ENCODE measurements around the gene CERCAM. TPM values are rescaled to one million over a fixed set of nuclear protein-coding genes. Genes with fewer than 3 reads are reported as not detected.

CERCAM gene
- total and polyA plus RNA-seq, 4 donors = 27.5 to 74.1 (median 40.5) TPM

- no peak overlapping the region for H3K4me3 ChIP-seq (ENCODE audit: low read depth, low read length)
Observed at GRCh38 chr9:128383791-128384190, 36.9 kb upstream of the CERCAM start.

GRCh38 chr9:128384801-128385495 is 35.7 kb upstream of the CERCAM start:
- H3K36me3 ChIP-seq (ENCODE audit: control insufficient read depth, insufficient read depth, low read length) = peaks cover 57% of the 10 kb centered on the region

More at GRCh38 chr9:128383791-128384190, 36.9 kb upstream of the CERCAM start:
- DNase-seq (ENCODE audit: low read depth in 4 of 6, low spot score in 6 of 6) = peak in 2 of 6 donors; percentile 36 to 55
- Histone ChIP-seq H3K4me1 (ENCODE audit: control insufficient read depth, insufficient read depth, low read length) (peaks cover 73% of the 10 kb centered on the region), H3K9me3 (ENCODE audit: control insufficient read depth, insufficient read depth, low read length) (no peaks in the 10 kb centered on the region), H3K27ac (ENCODE audit: low read depth, low read length) (peak overlapping the region; percentile 87), H3K36me3 (ENCODE audit: control insufficient read depth, insufficient read depth, low read length) (peaks cover 54% of the 10 kb centered on the region), H3K27me3 (ENCODE audit: control insufficient read depth, insufficient read depth, low read length) (no peaks in the 10 kb centered on the region)
- 30% methylated on average over 7 of the region's 8 CpGs for WGBS (ENCODE audit: insufficient coverage)

GRCh38 chr9:128385496-128386460 is 34.9 kb upstream of the CERCAM start:
- Histone ChIP-seq H3K36me3 (ENCODE audit: control insufficient read depth, insufficient read depth, low read length) (peaks cover 58% of the 10 kb centered on the region), H3K9me3 (ENCODE audit: control insufficient read depth, insufficient read depth, low read length) (no peaks in the 10 kb centered on the region), H3K4me1 (ENCODE audit: control insufficient read depth, insufficient read depth, low read length) (peaks cover 90% of the 10 kb centered on the region), H3K4me3 (ENCODE audit: low read depth, low read length) (no peak overlapping the region), H3K27me3 (ENCODE audit: control insufficient read depth, insufficient read depth, low read length) (peaks cover 3% of the 10 kb centered on the region), H3K27ac (ENCODE audit: low read depth, low read length) (peak overlapping the region; percentile 70)
- WGBS (ENCODE audit: insufficient coverage) = 22% methylated on average over 12 of the region's 18 CpGs
- DNase-seq (ENCODE audit: low read depth in 4 of 6, low spot score in 6 of 6) = peak in 2 of 6 donors; percentile 88

More at GRCh38 chr9:128384801-128385495, 35.7 kb upstream of the CERCAM start:
- DNase-seq (ENCODE audit: low read depth in 4 of 6, low spot score in 6 of 6) = no peak
- H3K27ac ChIP-seq (ENCODE audit: low read depth, low read length) = peak overlapping the region; percentile 70
- H3K27me3 ChIP-seq (ENCODE audit: control insufficient read depth, insufficient read depth, low read length) = no peaks in the 10 kb centered on the region
- H3K9me3 ChIP-seq (ENCODE audit: control insufficient read depth, insufficient read depth, low read length) = no peaks in the 10 kb centered on the region
- H3K4me1 ChIP-seq (ENCODE audit: control insufficient read depth, insufficient read depth, low read length) = peaks cover 82% of the 10 kb centered on the region
- 72% methylated on average over 4 of the region's 7 CpGs for WGBS (ENCODE audit: insufficient coverage)
- H3K4me3 ChIP-seq (ENCODE audit: low read depth, low read length) = no peak overlapping the region

GRCh38 chr9:128388150-128388549 is 32.5 kb upstream of the CERCAM start:
- Histone ChIP-seq H3K36me3 (ENCODE audit: control insufficient read depth, insufficient read depth, low read length) (peaks cover 56% of the 10 kb centered on the region), H3K4me1 (ENCODE audit: control insufficient read depth, insufficient read depth, low read length) (peaks cover 91% of the 10 kb centered on the region), H3K27ac (ENCODE audit: low read depth, low read length) (no peak overlapping the region), H3K9me3 (ENCODE audit: control insufficient read depth, insufficient read depth, low read length) (no peaks in the 10 kb centered on the region), H3K4me3 (ENCODE audit: low read depth, low read length) (no peak overlapping the region), H3K27me3 (ENCODE audit: control insufficient read depth, insufficient read depth, low read length) (peaks cover 9% of the 10 kb centered on the region)
- DNase-seq (ENCODE audit: low read depth in 4 of 6, low spot score in 6 of 6) = no peak
- 73% methylated on average over 7 of the region's 10 CpGs for WGBS (ENCODE audit: insufficient coverage)

- H3K9me3 ChIP-seq (ENCODE audit: control insufficient read depth, insufficient read depth, low read length) = no peaks in the 10 kb centered on the region
- peaks cover 91% of the 10 kb centered on the region for H3K4me1 ChIP-seq (ENCODE audit: control insufficient read depth, insufficient read depth, low read length)
- H3K27ac ChIP-seq (ENCODE audit: low read depth, low read length) = peak overlapping the region; percentile 40
- peak in 1 of 6 donors; percentile 46 for DNase-seq (ENCODE audit: low read depth in 4 of 6, low spot score in 6 of 6)
- 68% methylated on average over 9 of the region's 13 CpGs for WGBS (ENCODE audit: insufficient coverage)
- H3K36me3 ChIP-seq (ENCODE audit: control insufficient read depth, insufficient read depth, low read length) = peaks cover 53% of the 10 kb centered on the region
- no peak overlapping the region for H3K4me3 ChIP-seq (ENCODE audit: low read depth, low read length)
- H3K27me3 ChIP-seq (ENCODE audit: control insufficient read depth, insufficient read depth, low read length) = peaks cover 16% of the 10 kb centered on the region
Observed at GRCh38 chr9:128389395-128390149, 31.1 kb upstream of the CERCAM start.

GRCh38 chr9:128390150-128390812 is 30.4 kb upstream of the CERCAM start:
- H3K9me3 ChIP-seq (ENCODE audit: control insufficient read depth, insufficient read depth, low read length) = no peaks in the 10 kb centered on the region
- peak overlapping the region; percentile 40 for H3K27ac ChIP-seq (ENCODE audit: low read depth, low read length)
- peaks cover 50% of the 10 kb centered on the region for H3K36me3 ChIP-seq (ENCODE audit: control insufficient read depth, insufficient read depth, low read length)
- no peak for DNase-seq (ENCODE audit: low read depth in 4 of 6, low spot score in 6 of 6)
- H3K4me3 ChIP-seq (ENCODE audit: low read depth, low read length) = no peak overlapping the region
- WGBS (ENCODE audit: insufficient coverage) = 61% methylated on average over 5 of the region's 11 CpGs
- H3K27me3 ChIP-seq (ENCODE audit: control insufficient read depth, insufficient read depth, low read length) = peaks cover 16% of the 10 kb centered on the region
- peaks cover 91% of the 10 kb centered on the region for H3K4me1 ChIP-seq (ENCODE audit: control insufficient read depth, insufficient read depth, low read length)

- H3K27ac ChIP-seq (ENCODE audit: low read depth, low read length) = peak overlapping the region; percentile 57
- peaks cover 16% of the 10 kb centered on the region for H3K27me3 ChIP-seq (ENCODE audit: control insufficient read depth, insufficient read depth, low read length)
- peaks cover 50% of the 10 kb centered on the region for H3K36me3 ChIP-seq (ENCODE audit: control insufficient read depth, insufficient read depth, low read length)
- H3K4me3 ChIP-seq (ENCODE audit: low read depth, low read length) = peak overlapping the region; percentile 64
- peaks cover 83% of the 10 kb centered on the region for H3K4me1 ChIP-seq (ENCODE audit: control insufficient read depth, insufficient read depth, low read length)
- no peak for DNase-seq (ENCODE audit: low read depth in 4 of 6, low spot score in 6 of 6)
- no peaks in the 10 kb centered on the region for H3K9me3 ChIP-seq (ENCODE audit: control insufficient read depth, insufficient read depth, low read length)
- WGBS (ENCODE audit: insufficient coverage) = 61% methylated on average over 5 of the region's 8 CpGs
Observed at GRCh38 chr9:128390813-128391711, 29.6 kb upstream of the CERCAM start.

GRCh38 chr9:128391956-128392301 is 28.7 kb upstream of the CERCAM start:
- WGBS (ENCODE audit: insufficient coverage) = 8% methylated on average over 21 of the region's 21 CpGs
- H3K4me3 ChIP-seq (ENCODE audit: low read depth, low read length) = peak overlapping the region; percentile 64

More at GRCh38 chr9:128391956-128392301, 28.7 kb upstream of the CERCAM start:
- H3K27me3 ChIP-seq (ENCODE audit: control insufficient read depth, insufficient read depth, low read length) = peaks cover 16% of the 10 kb centered on the region
- H3K9me3 ChIP-seq (ENCODE audit: control insufficient read depth, insufficient read depth, low read length) = no peaks in the 10 kb centered on the region
- H3K27ac ChIP-seq (ENCODE audit: low read depth, low read length) = peak overlapping the region; percentile 57
- H3K4me1 ChIP-seq (ENCODE audit: control insufficient read depth, insufficient read depth, low read length) = peaks cover 75% of the 10 kb centered on the region
- peaks cover 43% of the 10 kb centered on the region for H3K36me3 ChIP-seq (ENCODE audit: control insufficient read depth, insufficient read depth, low read length)
- DNase-seq (ENCODE audit: low read depth in 4 of 6, low spot score in 6 of 6) = peak in 1 of 6 donors; percentile 46

Data from spinal cord (tissue), 10 donors.